K562 (cell line): ENCODE data around the gene TRIM68. TPM values are rescaled to one million over a fixed set of nuclear protein-coding genes. Genes with fewer than 3 reads are reported as not detected.

Source experiments
- ATAC-seq: fragments of 200-7000 bp; cut with Tn5 transposase; 3 replicates; pipeline ENCODE4 v1.9.1; 2020; ENCODE audit warnings: moderate library complexity
- BruUV-seq: library from RNA; stranded (reverse); fragments of 400-500 nt; replicated peaks from 2 replicates; lab custom pipeline; 2021; lab: Mats Ljungman, UMichigan
- CTCF ChIA-PET: fragments of 300-600 bp; formaldehyde crosslinking; extraction: SDS; loops from one replicate; lab custom pipeline; 2021; ENCODE audit warnings: low intra/inter-chr PET ratio; lab: Yijun Ruan, JAX
- POLR2A ChIA-PET: fragments of 300-600, 350-650 bp; sonication (Branson Sonifier 250); formaldehyde crosslinking; extraction: SDS; loops from one replicate; lab custom pipeline; 2021; ENCODE audit warnings: antibody characterized with exemption, inconsistent platforms; lab: Yijun Ruan, JAX
- DNase-seq, 4 experiments: peaks; one replicate each; pipeline versions ENCODE4 v3.0.0 to v3.0.0-alpha.2; 2011 to 2018; ENCODE audit warnings: low spot score in 3 of 4, mixed read lengths in 3 of 4; ENCODE audit errors: extremely low read depth in 1 of 4
- FAIRE-seq: peaks from 2 replicates; lab custom pipeline; 2011; peaks lifted over from hg19 to GRCh38; lab: Jason Lieb, UNC
- H2AFZ ChIP-seq: 2 replicates; pipeline ENCODE4 v1.6.0; 2011; ENCODE audit warnings: low read depth, low read length, control low read depth, inconsistent platforms
- H3K27ac ChIP-seq: fragments of 200-600 bp; 3 replicates; pipeline ENCODE4 v1.8.0; 2011; ENCODE audit warnings: low read depth, mild to moderate bottlenecking, control low read depth, inconsistent platforms, low read length, moderate library complexity, mixed read lengths; ENCODE audit errors: extremely low read depth
- H3K27me3 ChIP-seq, 2 experiments: fragments of 300-600 bp in 1 of 2; 2 replicates in 1 of 2; 3 replicates in 1 of 2; pipeline versions ENCODE4 v1.6.0 to v1.8.0; 2011; ENCODE audit warnings: inconsistent platforms in 2 of 2, low read length in 2 of 2, mild to moderate bottlenecking in 1 of 2, mixed read lengths in 1 of 2, moderate library complexity in 1 of 2; ENCODE audit not compliant: control insufficient read depth in 2 of 2, insufficient read depth in 2 of 2
- H3K36me3 ChIP-seq: fragments of 300-600 bp; 3 replicates; pipeline ENCODE4 v1.8.0; 2011; ENCODE audit warnings: mild to moderate bottlenecking, low read length, inconsistent platforms; ENCODE audit not compliant: control insufficient read depth, insufficient read depth
- H3K4me1 ChIP-seq, 2 experiments: fragments of 200-600 bp in 1 of 2; replicated peaks in 1 of 2; 2 replicates in 1 of 2; 3 replicates in 1 of 2; pipeline versions ENCODE4 v1.5.1 to v1.8.0; 2011; ENCODE audit warnings: inconsistent platforms in 2 of 2, low read length in 2 of 2, mild to moderate bottlenecking in 1 of 2, mixed read lengths in 1 of 2, moderate library complexity in 1 of 2; ENCODE audit not compliant: control insufficient read depth in 2 of 2, insufficient read depth in 2 of 2
- H3K4me2 ChIP-seq: 2 replicates; pipeline ENCODE4 v1.6.1; 2011; ENCODE audit warnings: low read length, control low read depth, inconsistent platforms, mixed read lengths; ENCODE audit not compliant: insufficient read depth
- H3K4me3 ChIP-seq: fragments of 200-600 bp; sonication (generic), shearing (Covaris generic); 2 replicates; pipeline ENCODE4 v1.5.1; 2016; ENCODE audit warnings: control low read depth, inconsistent platforms
- H3K79me2 ChIP-seq: fragments of 200-600 bp; 3 replicates; pipeline ENCODE4 v1.8.0; 2011; ENCODE audit warnings: low read length, inconsistent platforms; ENCODE audit not compliant: control insufficient read depth, insufficient read depth
- H3K9ac ChIP-seq, 2 experiments: 2 replicates each; pipeline versions ENCODE4 v1.6.0 to v1.6.1; 2011; ENCODE audit warnings: low read depth in 2 of 2, low read length in 2 of 2, control low read depth in 1 of 2, inconsistent platforms in 1 of 2, mild to moderate bottlenecking in 1 of 2, mixed read lengths in 1 of 2; ENCODE audit not compliant: insufficient read depth in 1 of 2
- H3K9me1 ChIP-seq: one replicate; pipeline ENCODE4 v1.6.0; 2011; ENCODE audit warnings: inconsistent platforms, mild to moderate bottlenecking, low read length, moderate library complexity; ENCODE audit not compliant: control insufficient read depth, insufficient read depth
- H3K9me3 ChIP-seq: replicated peaks from 2 replicates; pipeline ENCODE4 v1.5.1; 2011; ENCODE audit warnings: low read depth, low read length, inconsistent platforms; ENCODE audit not compliant: control insufficient read depth, insufficient read depth
- H4K20me1 ChIP-seq: replicated peaks from 2 replicates; pipeline ENCODE4 v1.6.1; 2011; ENCODE audit warnings: low read length, inconsistent platforms, mixed read lengths; ENCODE audit not compliant: control insufficient read depth, insufficient read depth
- EP400 ChIP-seq: fragments of 450-650 bp; IDR thresholded peaks from 2 replicates; pipeline ENCODE4 v1.6.1; 2017; ENCODE audit warnings: antibody characterized with exemption, mild to moderate bottlenecking, moderate library complexity
- FOXA3 ChIP-seq, 2 experiments: fragments of 450-650 bp in 1 of 2; sonication (generic) in 1 of 2; formaldehyde crosslinking; IDR thresholded peaks in 1 of 2; conservative IDR thresholded peaks in 1 of 2; 2 replicates each; pipeline versions ENCODE4 v1.4.0 to v1.8.0; 2020 to 2022; ENCODE audit warnings: mild to moderate bottlenecking in 2 of 2, missing genetic modification reagents in 1 of 2
- MAZ ChIP-seq, 2 experiments: fragments of 450-650 bp in 1 of 2; sonication (generic) in 1 of 2; formaldehyde crosslinking; IDR thresholded peaks in 1 of 2; conservative IDR thresholded peaks in 1 of 2; 2 replicates each; pipeline versions ENCODE4 v1.4.0 to v1.5.0; 2020; ENCODE audit warnings: mild to moderate bottlenecking in 1 of 2, missing genetic modification reagents in 1 of 2
- NR4A1 ChIP-seq, 2 experiments: fragments of 250-450 bp in 1 of 2; fragments of 450-650 bp in 1 of 2; sonication (Bioruptor Pico) in 1 of 2; IDR thresholded peaks; 2 replicates each; pipeline versions ENCODE4 v1.4.0 to v1.6.1; 2016 to 2020; ENCODE audit warnings: mild to moderate bottlenecking in 2 of 2, missing compliant biosample characterization in 1 of 2, missing genetic modification characterization in 1 of 2, moderate library complexity in 1 of 2
- OTX1 ChIP-seq: fragments of 450-650 bp; formaldehyde crosslinking; IDR thresholded peaks from 2 replicates; pipeline ENCODE4 v1.4.0; 2022; ENCODE audit warnings: mild to moderate bottlenecking
- PHF20 ChIP-seq: fragments of 450-650 bp; IDR thresholded peaks from 2 replicates; pipeline ENCODE4 v1.6.1; 2018; ENCODE audit not compliant: partially characterized antibody
- SMARCE1 ChIP-seq: fragments of 450-650 bp; IDR thresholded peaks from 2 replicates; pipeline ENCODE4 v1.7.1; 2016; ENCODE audit warnings: mild to moderate bottlenecking
- TAL1 ChIP-seq: fragments of 450-650 bp; IDR thresholded peaks from 2 replicates; pipeline ENCODE4 v1.6.1; 2016; ENCODE audit warnings: mild to moderate bottlenecking
- TFE3 ChIP-seq: fragments of 450-650 bp; formaldehyde crosslinking; IDR thresholded peaks from 2 replicates; pipeline ENCODE4 v1.4.0; 2020; ENCODE audit warnings: mild to moderate bottlenecking, mixed read lengths
- ZC3H11A ChIP-seq: IDR thresholded peaks from 2 replicates; pipeline ENCODE4 v1.6.1; 2012; ENCODE audit warnings: low read depth, low read length, improper control_type of control experiment
- ZNF583 ChIP-seq: fragments of 250-450 bp; sonication (Bioruptor Pico); IDR thresholded peaks from 2 replicates; pipeline ENCODE4 v1.4.0; 2020
- WGBS: fragments of 100-300 bp; shearing (Covaris generic); methylation state at CpG from one replicate; pipeline ENCODE4 v1.1.6; 2016; ENCODE audit warnings: low coverage, mixed read lengths; ENCODE audit not compliant: insufficient coverage; ENCODE audit errors: missing lambda C conversion rate; 5-methylcytosine and 5-hydroxymethylcytosine counted together
- in situ Hi-C: fragments of 300-500 bp; cut with MboI; formaldehyde crosslinking; loops from 4 replicates; pipeline ENCODE4 v1.15.0; 2018; ENCODE audit warnings: inconsistent platforms, mixed read lengths
- intact Hi-C: fragments of 100-400 bp; cut with micrococcal nuclease; formaldehyde crosslinking; loops from 2 replicates; pipeline ENCODE4 v1.14.2; 2022
- polyA plus RNA-seq, 8 experiments: library from polyadenylated mRNA; depleted of rRNA in 4 of 8; stranded (reverse) in 5 of 8; unstranded in 3 of 8; fragments of >200 nt; fragmentation: Nextera tagmentation in 2 of 8; fragmentation: Illumina TruSeq in 1 of 8; extraction: Ambion mirVana in 2 of 8; extraction: Trizol in 1 of 8; gene quantifications; 2 replicates each; pipeline versions ENCODE4 v1.2.1 to v1.2.3, GENCODE V29; 2011 to 2014; ENCODE audit warnings: inconsistent platforms in 1 of 8, missing spikeins in 1 of 8
- total RNA-seq, 7 experiments: library from RNA; depleted of rRNA in 6 of 7; stranded (reverse); fragments of >200 nt in 6 of 7; fragmentation: Illumina TruSeq in 2 of 7; extraction: Trizol in 2 of 7; gene quantifications; 2 replicates each; pipeline versions ENCODE4 v1.2.1 to v1.2.3, GENCODE V29; 2011 to 2021; ENCODE audit warnings: low replicate concordance in 1 of 7
- TF ChIP-seq, protein P1 (sequence below): fragments of 450-650 bp; IDR thresholded peaks from 2 replicates; pipeline ENCODE4 v1.6.1; 2016; ENCODE audit warnings: low read depth, mild to moderate bottlenecking, moderate library complexity

TRIM68 gene
- total and polyA plus RNA-seq, 9 of the 15 experiments (the other 6 are each of a cell fraction or from before 2014, with no cell fraction given), result 5.2 to 10.9 (median 7.9) TPM

- FAIRE-seq, result no peak
- ATAC-seq, result no peak
- no peak for DNase-seq
- Histone ChIP-seq H3K9ac (no peak overlapping the region), H3K9me3 (no peaks in the 10 kb centered on the region), H3K27ac (no peak overlapping the region), H3K9me1 (no peaks in the 10 kb centered on the region), H3K4me3 (no peak overlapping the region), H3K27me3 (peaks cover 0 to 25% of the 10 kb centered on the region in 2 experiments; a peak in 2 of 5 replicates), H3K4me1 (peaks cover 0 to 4% of the 10 kb centered on the region in 2 experiments; a peak in 2 of 5 replicates), H2AFZ (no peak overlapping the region), H3K36me3 (no peaks in the 10 kb centered on the region), H4K20me1 (no peaks in the 10 kb centered on the region), H3K79me2 (no peaks in the 10 kb centered on the region), H3K4me2 (no peak overlapping the region)
- intact Hi-C loops (no loop called here), in situ Hi-C loops (loop anchor here (25.0 kb wide), 1 partner anchor 1691 kb away; no protein-coding TSS in a partner anchor)
- no TSS peak for BruUV-seq
- POLR2A ChIA-PET, result no interaction called here
- CTCF ChIA-PET, result no interaction called here
- TF ChIP-seq ZC3H11A (no peak), TAL1 (no peak), MAZ (CRISPR knock-in tag; conservative IDR thresholded peaks at IDR 0.05 in 1 of 2, IDR thresholded peaks at IDR 0.05 in 1 of 2) (no peak), SMARCE1 (no peak), FOXA3 (CRISPR knock-in tag; conservative IDR thresholded peaks at IDR 0.05 in 1 of 2, IDR thresholded peaks at IDR 0.05 in 1 of 2) (no peak), NR4A1 (CRISPR knock-in tag; IDR thresholded peaks at IDR 0.05) (no peak), NR4A1 (tag; IDR thresholded peaks at IDR 0.05) (no peak), PHF20 (no peak), TFE3 (CRISPR knock-in tag) (no peak), OTX1 (CRISPR knock-in tag) (no peak), EP400 (no peak), ZNF583 (CRISPR knock-in tag) (no peak)
- TF ChIP-seq, protein P1, sequence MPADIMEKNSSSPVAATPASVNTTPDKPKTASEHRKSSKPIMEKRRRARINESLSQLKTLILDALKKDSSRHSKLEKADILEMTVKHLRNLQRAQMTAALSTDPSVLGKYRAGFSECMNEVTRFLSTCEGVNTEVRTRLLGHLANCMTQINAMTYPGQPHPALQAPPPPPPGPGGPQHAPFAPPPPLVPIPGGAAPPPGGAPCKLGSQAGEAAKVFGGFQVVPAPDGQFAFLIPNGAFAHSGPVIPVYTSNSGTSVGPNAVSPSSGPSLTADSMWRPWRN, result no peak
- WGBS, result 4% methylated on average over 2 of the region's 2 CpGs
These were observed 37.9 kb upstream of the TRIM68 start for GRCh38 chr11:4645974-4646373.
